H1 (cell line): ENCODE results near the gene SLC23A3. TPM values are rescaled to one million over a fixed set of nuclear protein-coding genes. Genes with fewer than 3 reads are reported as not detected.

ENCODE experiments used
- CTCF ChIA-PET: fragments of 300-600 bp; sonication (Branson Sonifier 250); formaldehyde crosslinking; loops from one replicate; lab custom pipeline; 2021; ENCODE audit not compliant: partially characterized antibody; lab: Charles Lee
- POLR2A ChIA-PET: fragments of 300-600 bp; sonication (Branson Sonifier 250); formaldehyde crosslinking; loops from one replicate; lab custom pipeline; 2021; ENCODE audit warnings: inconsistent platforms; ENCODE audit not compliant: partially characterized antibody; lab: Charles Lee
- DNase-seq, 2 experiments: peaks; one replicate each; pipeline versions ENCODE4 v3.0.0 to v3.0.0-alpha.2; 2010 to 2022; ENCODE audit warnings: low spot score in 2 of 2, low read depth in 1 of 2, mixed read lengths in 1 of 2
- FAIRE-seq: peaks from 2 replicates; lab custom pipeline; 2011; peaks lifted over from hg19 to GRCh38; lab: Jason Lieb, UNC
- H2AFZ ChIP-seq: 2 replicates; pipeline ENCODE4 v1.8.1; 2012; ENCODE audit warnings: low read length, inconsistent platforms
- H2AK5ac ChIP-seq: 2 replicates; pipeline ENCODE4 v1.6.1; 2013; ENCODE audit warnings: low read depth, low read length
- H2BK120ac ChIP-seq: replicated peaks from 2 replicates; pipeline ENCODE3; 2013; ENCODE audit warnings: low read depth, low read length, inconsistent platforms
- H2BK12ac ChIP-seq: 2 replicates; pipeline ENCODE4 v1.6.1; 2013; ENCODE audit warnings: low read depth, low read length
- H2BK15ac ChIP-seq: 2 replicates; pipeline ENCODE4 v1.6.1; 2013; ENCODE audit warnings: low read length
- H2BK20ac ChIP-seq: 2 replicates; pipeline ENCODE4 v1.6.1; 2013; ENCODE audit warnings: low read length
- H2BK5ac ChIP-seq: 2 replicates; pipeline ENCODE4 v1.6.1; 2013; ENCODE audit warnings: low read depth, low read length
- H3K14ac ChIP-seq: 2 replicates; pipeline ENCODE4 v1.6.1; 2013; ENCODE audit warnings: inconsistent platforms; ENCODE audit not compliant: insufficient read length
- H3K18ac ChIP-seq: 2 replicates; pipeline ENCODE4 v1.6.1; 2013; ENCODE audit warnings: low read length; ENCODE audit errors: extremely low read depth
- H3K23ac ChIP-seq: 2 replicates; pipeline ENCODE4 v1.6.1; 2013; ENCODE audit warnings: inconsistent platforms; ENCODE audit not compliant: insufficient read length
- H3K23me2 ChIP-seq: 2 replicates; pipeline ENCODE4 v1.6.1; 2013; ENCODE audit warnings: low read depth, low read length
- H3K27ac ChIP-seq: 2 replicates; pipeline ENCODE4 v1.6.1; 2011; ENCODE audit warnings: low read depth, low read length, inconsistent platforms
- H3K27me3 ChIP-seq, 4 experiments: replicated peaks in 1 of 4; 1 replicate in 1 of 4; 2 replicates in 3 of 4; pipeline versions ENCODE4 v1.6.1 to v1.8.1; 2011 to 2013; ENCODE audit warnings: low read length in 3 of 4, mild to moderate bottlenecking in 3 of 4, inconsistent platforms in 2 of 4, mixed read lengths in 2 of 4, moderate library complexity in 1 of 4; ENCODE audit not compliant: control insufficient read depth in 3 of 4, insufficient read depth in 3 of 4; ENCODE audit errors: extremely low read depth in 1 of 4
- H3K36me3 ChIP-seq, 4 experiments: 2 replicates each; pipeline versions ENCODE4 v1.6.1 to v1.8.1; 2011 to 2013; ENCODE audit warnings: mild to moderate bottlenecking in 4 of 4, low read length in 3 of 4, moderate library complexity in 2 of 4, control low read depth in 1 of 4, inconsistent platforms in 1 of 4; ENCODE audit not compliant: insufficient read depth in 4 of 4, control insufficient read depth in 2 of 4
- H3K4ac ChIP-seq: replicated peaks from 2 replicates; pipeline ENCODE3; 2013; ENCODE audit warnings: low read length, low read depth, mixed read lengths, inconsistent platforms; ENCODE audit not compliant: insufficient read length
- H3K4me1 ChIP-seq, 4 experiments: replicated peaks in 1 of 4; 1 replicate in 1 of 4; 2 replicates in 3 of 4; pipeline versions ENCODE4 v1.6.1 to v1.8.1; 2011 to 2013; ENCODE audit warnings: low read length in 3 of 4, inconsistent platforms in 2 of 4, mixed read lengths in 1 of 4; ENCODE audit not compliant: insufficient read depth in 4 of 4, control insufficient read depth in 3 of 4
- H3K4me2 ChIP-seq, 2 experiments: 2 replicates each; pipeline versions ENCODE4 v1.6.1 to v1.8.1; 2011 to 2013; ENCODE audit warnings: low read depth in 2 of 2, low read length in 2 of 2, control low read depth in 1 of 2, inconsistent platforms in 1 of 2, mild to moderate bottlenecking in 1 of 2; ENCODE audit not compliant: insufficient read depth in 1 of 2
- H3K4me3 ChIP-seq, 4 experiments: fragments of 200-600, 300-600 bp in 1 of 4; sonication (generic), shearing (Covaris generic), sonication (Bioruptor Twin) in 1 of 4; 2 replicates each; pipeline versions ENCODE4 v1.5.1 to v1.8.1; 2011 to 2016; ENCODE audit warnings: low read length in 4 of 4, low read depth in 3 of 4, control low read depth in 2 of 4, inconsistent platforms in 2 of 4, mild to moderate bottlenecking in 2 of 4, mixed read lengths in 1 of 4, moderate library complexity in 1 of 4; ENCODE audit not compliant: insufficient read depth in 2 of 4; ENCODE audit errors: extremely low read depth in 1 of 4
- H3K56ac ChIP-seq: replicated peaks from 2 replicates; pipeline ENCODE3; 2013; ENCODE audit warnings: low read depth, mild to moderate bottlenecking, mixed read lengths, low read length, inconsistent platforms; ENCODE audit not compliant: insufficient read length
- H3K79me1 ChIP-seq: 2 replicates; pipeline ENCODE4 v1.6.1; 2013; ENCODE audit warnings: low read depth, low read length, control low read depth
- H3K79me2 ChIP-seq, 2 experiments: 2 replicates each; pipeline versions ENCODE4 v1.6.1 to v1.8.1; 2012 to 2013; ENCODE audit warnings: low read length in 2 of 2, mild to moderate bottlenecking in 2 of 2, inconsistent platforms in 1 of 2; ENCODE audit not compliant: insufficient read depth in 2 of 2, control insufficient read depth in 1 of 2
- H3K9ac ChIP-seq, 4 experiments: replicated peaks in 1 of 4; 1 replicate in 1 of 4; 2 replicates in 3 of 4; pipeline versions ENCODE4 v1.6.1 to v1.8.1; 2011 to 2013; ENCODE audit warnings: low read depth in 3 of 4, low read length in 3 of 4, control low read depth in 2 of 4, mild to moderate bottlenecking in 2 of 4, moderate library complexity in 2 of 4, inconsistent platforms in 1 of 4; ENCODE audit errors: extremely low read depth in 1 of 4
- H3K9me3 ChIP-seq, 2 experiments: 2 replicates each; pipeline versions ENCODE4 v1.6.1 to v1.8.1; 2012 to 2013; ENCODE audit warnings: mild to moderate bottlenecking in 2 of 2, moderate library complexity in 2 of 2, control low read depth in 1 of 2, inconsistent platforms in 1 of 2, low read depth in 1 of 2, low read length in 1 of 2, mixed read lengths in 1 of 2; ENCODE audit not compliant: insufficient read depth in 2 of 2
- H4K20me1 ChIP-seq, 2 experiments: replicated peaks in 1 of 2; 2 replicates each; pipeline versions ENCODE3 to v1.8.1; 2011 to 2013; ENCODE audit warnings: inconsistent platforms in 2 of 2, low read length in 2 of 2, mild to moderate bottlenecking in 1 of 2; ENCODE audit not compliant: insufficient read depth in 2 of 2, control insufficient read depth in 1 of 2
- H4K5ac ChIP-seq: 2 replicates; pipeline ENCODE4 v1.6.1; 2013; ENCODE audit warnings: low read length, low read depth, mixed read lengths, inconsistent platforms; ENCODE audit not compliant: insufficient read length
- H4K8ac ChIP-seq: 2 replicates; pipeline ENCODE4 v1.8.0; 2013; ENCODE audit warnings: mild to moderate bottlenecking, moderate library complexity, low read length, inconsistent platforms; ENCODE audit not compliant: insufficient read depth; ENCODE audit errors: extremely low read depth
- H4K91ac ChIP-seq: replicated peaks from 2 replicates; pipeline ENCODE3; 2013; ENCODE audit warnings: low read length, mixed read lengths, inconsistent platforms; ENCODE audit not compliant: insufficient read length
- BRCA1 ChIP-seq: IDR thresholded peaks from 2 replicates; pipeline ENCODE4 v1.6.1; 2012; ENCODE audit warnings: low read depth, low read length, improper control_type of control experiment
- KDM1A ChIP-seq: fragments of 200-600, 300-600 bp; sonication (generic); IDR thresholded peaks from 2 replicates; pipeline ENCODE4 v1.7.1; 2016; ENCODE audit warnings: mild to moderate bottlenecking, low read length, borderline replicate concordance
- POLR2AphosphoS5 ChIP-seq: IDR thresholded peaks from 2 replicates; pipeline ENCODE4 v1.6.1; 2011; ENCODE audit warnings: low read depth, low read length
- WGBS, 2 experiments: shearing (Covaris generic) in 1 of 2; methylation state at CpG; one replicate each; pipeline versions ENCODE4 v1.1.6 to v1.1.7; 2013 to 2015; ENCODE audit warnings: low lambda C conversion rate in 2 of 2, mixed read lengths in 2 of 2, inconsistent platforms in 1 of 2, low coverage in 1 of 2, missing lambda C conversion rate in 1 of 2; ENCODE audit not compliant: insufficient replicate concordance in 2 of 2, insufficient coverage in 1 of 2, insufficient read length in 1 of 2; ENCODE audit errors: extremely low coverage in 1 of 2, missing lambda C conversion rate in 1 of 2; 5-methylcytosine and 5-hydroxymethylcytosine counted together
- polyA plus RNA-seq, 7 experiments: library from polyadenylated mRNA; depleted of rRNA in 3 of 7; stranded (reverse) in 5 of 7; unstranded in 2 of 7; fragments of >200 nt in 5 of 7; fragments of 200-250 nt in 2 of 7; gene quantifications; 1 replicate in 5 of 7; 2 replicates in 1 of 7; 4 replicates in 1 of 7; pipeline versions ENCODE4 v1.2.1 to v1.2.3, GENCODE V29; 2011 to 2013; ENCODE audit warnings: missing spikeins in 2 of 7, mixed read lengths in 2 of 7
- total RNA-seq: library from RNA; stranded (reverse); fragmentation: NEBNext Ultra II Directional; extraction: Animal tissue kit (Norgen Biotek cat#: 25700); gene quantifications from 2 replicates; pipeline ENCODE4 v1.2.1, GENCODE V29; 2021

SLC23A3 gene
- total and polyA plus RNA-seq, 2 of the 8 experiments (the other 6 are each of a cell fraction or from before 2014, with no cell fraction given): 0.35 to 0.84 TPM

- Histone ChIP-seq H3K4ac (no peak overlapping the region), H3K23me2 (no peaks in the 10 kb centered on the region), H2AK5ac (no peak overlapping the region), H3K79me1 (no peaks in the 10 kb centered on the region; the same call in 1 of the 2 replicates), H3K36me3 (no peaks in the 10 kb centered on the region; a peak in 1 of 8 replicates), H4K20me1 (peaks cover 0 to 3% of the 10 kb centered on the region in 2 experiments), H2AFZ (no peak overlapping the region), H3K4me1 (no peaks in the 10 kb centered on the region; a peak in 1 of 7 replicates), H3K9me3 (no peaks in the 10 kb centered on the region), H4K8ac (no peak overlapping the region), H2BK5ac (no peak overlapping the region), H3K27ac (no peak overlapping the region), H3K4me2 (no peak overlapping the region), H3K56ac (no peak overlapping the region), H3K9ac (no peak overlapping the region), H3K23ac (no peak overlapping the region), H2BK20ac (no peak overlapping the region), H2BK12ac (no peak overlapping the region), H4K91ac (no peak overlapping the region), H3K27me3 (no peaks in the 10 kb centered on the region; a peak in 2 of 7 replicates), H3K18ac (no peak overlapping the region), H4K5ac (no peak overlapping the region), H2BK120ac (no peak overlapping the region), H3K4me3 (no peak overlapping the region), H3K14ac (no peak overlapping the region), H3K79me2 (no peaks in the 10 kb centered on the region), H2BK15ac (peak overlapping the region; percentile 29; the same call in 1 of the 2 replicates)
- DNase-seq: no peak
- no peak for FAIRE-seq
- TF ChIP-seq BRCA1 (no peak), KDM1A (peak; percentile 48; the same call in 1 of the 2 replicates), POLR2AphosphoS5 (no peak)
- POLR2A ChIA-PET: interaction anchor here (2.0 kb wide), 1 partner anchor 10 kb away, joined by 9 read pairs; the partner anchor contains the start of gene CNPPD1
- 76% methylated on average over 10 of the region's 10 CpGs; no CpG with 5 or more reads in 1 of the 2 experiments for WGBS, 2 experiments
- CTCF ChIA-PET: interaction anchor here (0.9 to 1.9 kb wide), 7 partner anchors 9 to 186 kb away, joined by 3 to 8 read pairs (median 3); partner anchors contain the start of gene CNPPD1
Observed at GRCh38 chr2:219165058-219165911, 4.5 kb downstream of the SLC23A3 start.
